A549 (cell line): ENCODE measurements around the gene PAIP2. TPM values are rescaled to one million over a fixed set of nuclear protein-coding genes. Genes with fewer than 3 reads are reported as not detected.

ENCODE experiments used
- ATAC-seq, 2 experiments: fragments of 200-7000 bp in 1 of 2; fragments of >200 bp in 1 of 2; cut with Nextera tagmentation in 1 of 2; cut with Tn5 transposase in 1 of 2; 3 replicates each; pipeline versions ENCODE4 v1.8.0 to v1.9.1; 2018 to 2020; ENCODE audit warnings: mild to moderate bottlenecking in 1 of 2, moderate library complexity in 1 of 2
- CTCF ChIA-PET: fragments of 300-600 bp; sonication (Branson Sonifier 250); formaldehyde crosslinking; extraction: SDS; loops from one replicate; lab custom pipeline; 2021; ENCODE audit warnings: antibody characterized with exemption, inconsistent platforms; lab: Yijun Ruan, JAX
- POLR2A ChIA-PET: fragments of 350-600 bp; formaldehyde crosslinking; extraction: SDS; loops from one replicate; lab custom pipeline; 2021; ENCODE audit warnings: antibody characterized with exemption, inconsistent platforms; lab: Yijun Ruan, JAX
- DNase-seq, 2 experiments: peaks; one replicate each; pipeline versions ENCODE4 v3.0.0 to v3.0.0-alpha.2; 2011 to 2016; ENCODE audit warnings: low read depth in 1 of 2, low spot score in 1 of 2
- FAIRE-seq: peaks from 2 replicates; lab custom pipeline; 2011; peaks lifted over from hg19 to GRCh38; lab: Jason Lieb, UNC
- H3K27ac ChIP-seq, 2 experiments: fragments of >200 bp; sonication (Bioruptor Twin); formaldehyde crosslinking; 3 replicates each; pipeline ENCODE4 v1.5.1; 2016 to 2017
- H3K4me1 ChIP-seq: fragments of >200 bp; sonication (Bioruptor Twin); formaldehyde crosslinking; 3 replicates; pipeline ENCODE4 v1.6.1; 2016
- H3K4me2 ChIP-seq: fragments of >200 bp; sonication (Bioruptor Twin); formaldehyde crosslinking; 3 replicates; pipeline ENCODE4 v1.6.1; 2016
- H3K4me3 ChIP-seq: fragments of >200 bp; sonication (Bioruptor Twin); formaldehyde crosslinking; 3 replicates; pipeline ENCODE4 v1.5.1; 2016
- H3K9me3 ChIP-seq: fragments of >200 bp; sonication (Bioruptor Twin); formaldehyde crosslinking; 3 replicates; pipeline ENCODE4 v1.6.1; 2016
- CEBPB ChIP-seq, 2 experiments: fragments of >200 bp in 1 of 2; sonication (Bioruptor Twin) in 1 of 2; formaldehyde crosslinking in 1 of 2; IDR thresholded peaks; 2 replicates each; pipeline ENCODE4 v1.6.1; 2012 to 2016
- CHD2 ChIP-seq: fragments of 150-350 bp; IDR thresholded peaks from 2 replicates; pipeline ENCODE4 v1.6.1; 2014; ENCODE audit warnings: low read length; ENCODE audit not compliant: partially characterized antibody
- CHD4 ChIP-seq: fragments of 200-600 bp; sonication (generic); IDR thresholded peaks from 2 replicates; pipeline ENCODE4 v1.6.1; 2016; ENCODE audit warnings: antibody characterized with exemption, mild to moderate bottlenecking, borderline replicate concordance
- ESRRA ChIP-seq: fragments of 150-350 bp; IDR thresholded peaks from 2 replicates; pipeline ENCODE4 v1.6.1; 2014; ENCODE audit warnings: mild to moderate bottlenecking, low read length, borderline replicate concordance
- FOSB ChIP-seq: fragments of 250-450 bp; sonication (Bioruptor Pico); IDR thresholded peaks from 2 replicates; pipeline ENCODE4 v1.5.0; 2020; ENCODE audit warnings: mild to moderate bottlenecking, moderate library complexity
- FOXS1 ChIP-seq: fragments of 250-450 bp; sonication (Bioruptor Pico); IDR thresholded peaks from 2 replicates; pipeline ENCODE4 v1.5.0; 2020; ENCODE audit warnings: mild to moderate bottlenecking, moderate library complexity
- HDAC2 ChIP-seq: fragments of 200-600 bp; sonication (generic); IDR thresholded peaks from 2 replicates; pipeline ENCODE4 v1.6.1; 2016
- HEYL ChIP-seq: fragments of 250-450 bp; sonication (Bioruptor Pico); IDR thresholded peaks from 2 replicates; pipeline ENCODE4 v1.8.0; 2021; ENCODE audit warnings: mild to moderate bottlenecking, moderate library complexity
- HOXA7 ChIP-seq: fragments of 250-450 bp; sonication (Bioruptor Pico); IDR thresholded peaks from 2 replicates; pipeline ENCODE4 v1.5.0; 2020; ENCODE audit warnings: mild to moderate bottlenecking, moderate library complexity
- HOXB5 ChIP-seq: fragments of 250-450 bp; sonication (Bioruptor Pico); IDR thresholded peaks from 2 replicates; pipeline ENCODE4 v1.5.0; 2020; ENCODE audit warnings: mild to moderate bottlenecking, moderate library complexity
- JUN ChIP-seq, 2 experiments: fragments of >200 bp; sonication (Bioruptor Twin); formaldehyde crosslinking; IDR thresholded peaks; 2 replicates in 1 of 2; 3 replicates in 1 of 2; pipeline ENCODE4 v1.6.1; 2016 to 2017
- KDM1A ChIP-seq: fragments of 200-600 bp; sonication (generic); IDR thresholded peaks from 2 replicates; pipeline ENCODE4 v1.6.1; 2016; ENCODE audit warnings: low read depth, mild to moderate bottlenecking
- KDM5A ChIP-seq: fragments of 200-600 bp; sonication (generic); IDR thresholded peaks from 2 replicates; pipeline ENCODE4 v1.6.1; 2016; ENCODE audit warnings: antibody characterized with exemption, mild to moderate bottlenecking
- MYC ChIP-seq: IDR thresholded peaks from 2 replicates; pipeline ENCODE4 v1.6.1; 2012; ENCODE audit warnings: mild to moderate bottlenecking, inconsistent platforms, low read length, improper control_type of control experiment, borderline replicate concordance
- NFE2L2 ChIP-seq: fragments of 150-350 bp; conservative IDR thresholded peaks from 2 replicates; pipeline ENCODE4 v1.6.1; 2014; ENCODE audit warnings: low read length
- POLR2A ChIP-seq: IDR thresholded peaks from 2 replicates; pipeline ENCODE4 v1.6.1; 2012; ENCODE audit warnings: mild to moderate bottlenecking, low read length
- POLR2AphosphoS2 ChIP-seq: conservative IDR thresholded peaks from 2 replicates; pipeline ENCODE4 v1.6.1; 2012; ENCODE audit warnings: low read length, improper control_type of control experiment, inconsistent platforms
- RARB ChIP-seq: fragments of 250-450 bp; sonication (Bioruptor Pico); IDR thresholded peaks from 2 replicates; pipeline ENCODE4 v1.8.0; 2021; ENCODE audit warnings: mild to moderate bottlenecking, moderate library complexity
- RFX5 ChIP-seq: fragments of 450-650 bp; IDR thresholded peaks from 2 replicates; pipeline ENCODE4 v1.7.1; 2014; ENCODE audit warnings: antibody characterized with exemption, mild to moderate bottlenecking, moderate library complexity
- TFCP2L1 ChIP-seq: fragments of 250-450 bp; sonication (Bioruptor Pico); IDR thresholded peaks from 2 replicates; pipeline ENCODE4 v1.5.0; 2021; ENCODE audit warnings: mild to moderate bottlenecking
- ZNF302 ChIP-seq: fragments of 250-450 bp; sonication (Bioruptor Pico); IDR thresholded peaks from 2 replicates; pipeline ENCODE4 v1.9.0; 2021; ENCODE audit warnings: inconsistent platforms, mild to moderate bottlenecking, moderate library complexity
- WGBS: methylation state at CpG from one replicate; pipeline ENCODE4 v1.1.6; 2017; ENCODE audit errors: missing lambda C conversion rate; 5-methylcytosine and 5-hydroxymethylcytosine counted together
- polyA minus RNA-seq: library from RNA; depleted of rRNA, polyadenylated mRNA; stranded (reverse); fragments of >200 nt; gene quantifications from 2 replicates; pipeline ENCODE4 v1.2.3, GENCODE V29; 2011; rRNA and poly(A)+ RNA removed
- polyA plus RNA-seq, 4 experiments: library from polyadenylated mRNA; depleted of rRNA in 3 of 4; stranded (reverse); fragments of >200 nt; fragmentation: RNase III in 1 of 4; extraction: RNeasy Plus Mini Kit Qiagen cat#74134 plus additional on column Dnase treatment in 1 of 4; gene quantifications; 2 replicates in 3 of 4; 3 replicates in 1 of 4; pipeline ENCODE4 v1.2.3, GENCODE V29; 2011 to 2017
- TF ChIP-seq, protein P1 (sequence below): fragments of 150-350 bp; IDR thresholded peaks from 2 replicates; pipeline ENCODE4 v1.6.1; 2014; ENCODE audit warnings: low read depth, mild to moderate bottlenecking, low read length
- TF ChIP-seq, protein P2 (sequence below): IDR thresholded peaks from 2 replicates; pipeline ENCODE4 v1.6.1; 2012
- TF ChIP-seq, protein P3 (sequence below): fragments of >200 bp; sonication (Bioruptor Twin); formaldehyde crosslinking; IDR thresholded peaks from 2 replicates; pipeline ENCODE4 v1.6.1; 2016
- TF ChIP-seq, protein P4 (sequence below): IDR thresholded peaks from 2 replicates; pipeline ENCODE4 v1.6.1; 2012; ENCODE audit warnings: low read depth, borderline replicate concordance
- TF ChIP-seq, protein P5 (sequence below): fragments of 200-600 bp; sonication (generic); IDR thresholded peaks from 2 replicates; pipeline ENCODE4 v1.6.1; 2016; ENCODE audit warnings: antibody characterized with exemption, mild to moderate bottlenecking, moderate library complexity
- TF ChIP-seq, protein P6 (sequence below): fragments of >200 bp; sonication (Bioruptor Twin); formaldehyde crosslinking; IDR thresholded peaks from 3 replicates; pipeline ENCODE4 v1.6.1; 2016
- TF ChIP-seq, protein P7 (sequence below): fragments of 250-450 bp; sonication (Bioruptor Pico); IDR thresholded peaks from 2 replicates; pipeline ENCODE4 v1.5.0; 2021; ENCODE audit warnings: mild to moderate bottlenecking, moderate library complexity, borderline replicate concordance

The PAIP2 gene, protein sequence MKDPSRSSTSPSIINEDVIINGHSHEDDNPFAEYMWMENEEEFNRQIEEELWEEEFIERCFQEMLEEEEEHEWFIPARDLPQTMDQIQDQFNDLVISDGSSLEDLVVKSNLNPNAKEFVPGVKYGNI
- polyA plus RNA-seq (2011; rRNA removed) = 91.4 and 128 TPM in 2 replicates
- polyA plus RNA-seq (2012; cell fraction: cytosol; rRNA removed) = 47.4 and 63.5 TPM in 2 replicates
- 14.1 and 18.3 TPM in 2 replicates for polyA plus RNA-seq (2012; cell fraction: nucleus; rRNA removed)
- polyA plus RNA-seq (2017; fragmentation: RNase III; extraction: RNeasy Plus Mini Kit Qiagen cat#74134 plus additional on column Dnase treatment) = 95.3 to 109 TPM (median 98.2 TPM) in 3 replicates
- polyA minus RNA-seq = 21.7 and 22.6 TPM in 2 replicates

DNA sequence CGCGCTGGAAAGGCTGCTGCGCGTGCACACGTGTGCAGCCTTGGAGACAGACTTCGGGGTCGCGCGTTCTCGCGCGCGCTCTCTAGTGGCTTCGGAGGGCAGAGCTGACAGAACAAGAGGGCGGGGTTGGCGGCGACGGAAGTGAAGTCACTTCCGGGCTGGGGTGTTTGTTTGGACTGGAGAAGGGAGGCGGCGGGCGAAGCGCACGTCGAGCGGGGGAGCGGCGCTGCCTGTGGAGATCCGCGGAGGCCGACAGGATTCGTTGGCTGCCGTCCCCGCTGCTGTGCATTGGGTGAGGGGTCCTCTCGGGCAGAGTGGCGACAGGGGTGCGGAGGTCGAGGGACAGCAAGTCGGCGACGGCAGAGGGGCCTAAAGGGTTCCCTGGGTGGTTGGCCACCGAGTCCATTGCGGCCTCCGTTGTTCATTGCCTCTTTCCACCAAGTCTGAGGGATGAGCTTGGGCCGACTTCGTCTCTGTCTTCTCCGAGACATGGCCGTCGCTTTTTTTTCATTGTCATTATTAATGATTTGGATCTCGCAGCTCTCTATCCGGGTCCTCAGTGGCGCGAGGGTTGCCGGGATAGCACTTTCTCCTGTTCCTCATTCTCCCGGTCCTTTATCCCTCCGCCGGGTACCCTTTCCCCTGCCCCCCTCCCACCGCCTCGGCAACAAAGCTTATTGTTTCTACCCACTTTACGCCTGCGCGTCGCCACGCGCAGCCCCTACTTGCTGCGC, at the start of gene PAIP2:
TSS of gene PAIP2 (plus strand) at position 166 of the 734 bp plus-strand sequence. CDS start 21,931 bp downstream, outside the sequence.
- H3K4me2 ChIP-seq = peak within 1 kb of the TSS; percentile 94
- 3% methylated on average over 55 of the region's 66 CpGs for WGBS
- peak; percentile 87 to 89 for ATAC-seq
- peaks cover 19% of the 10 kb centered on the region; the same call in 2 of the 3 replicates for H3K4me1 ChIP-seq
- POLR2A ChIA-PET = interaction anchor here (0.7 to 2.7 kb wide), 12 partner anchors 10 to 68 kb away, joined by 3 to 38 read pairs (median 4); partner anchors contain the start of gene MATR3
- FAIRE-seq = peak; percentile 43
- no peaks in the 10 kb centered on the region for H3K9me3 ChIP-seq
- CTCF ChIA-PET = interaction anchor here (0.6 to 2.7 kb wide), 21 partner anchors 9 to 523 kb away, joined by 3 to 17 read pairs (median 4); no protein-coding TSS in a partner anchor
- DNase-seq = peak; percentile 88 to 98
- peak within 1 kb of the TSS; percentile 81 for H3K4me3 ChIP-seq
- H3K27ac ChIP-seq = peak within 1 kb of the TSS; percentile 90 to 91
- TF ChIP-seq, protein P1, sequence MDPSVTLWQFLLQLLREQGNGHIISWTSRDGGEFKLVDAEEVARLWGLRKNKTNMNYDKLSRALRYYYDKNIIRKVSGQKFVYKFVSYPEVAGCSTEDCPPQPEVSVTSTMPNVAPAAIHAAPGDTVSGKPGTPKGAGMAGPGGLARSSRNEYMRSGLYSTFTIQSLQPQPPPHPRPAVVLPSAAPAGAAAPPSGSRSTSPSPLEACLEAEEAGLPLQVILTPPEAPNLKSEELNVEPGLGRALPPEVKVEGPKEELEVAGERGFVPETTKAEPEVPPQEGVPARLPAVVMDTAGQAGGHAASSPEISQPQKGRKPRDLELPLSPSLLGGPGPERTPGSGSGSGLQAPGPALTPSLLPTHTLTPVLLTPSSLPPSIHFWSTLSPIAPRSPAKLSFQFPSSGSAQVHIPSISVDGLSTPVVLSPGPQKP = no peak; the same call in 1 of the 2 replicates
- TF ChIP-seq HOXB5 = no peak
- peak; percentile 87; the same call in 1 of the 2 replicates for TF ChIP-seq MYC
- TF ChIP-seq NFE2L2 = no peak
- peak; percentile 80; the same call in 1 of the 2 replicates for TF ChIP-seq RARB
- no peak for TF ChIP-seq HOXA7 (CRISPR knock-in tag)
- TF ChIP-seq, protein P2, sequence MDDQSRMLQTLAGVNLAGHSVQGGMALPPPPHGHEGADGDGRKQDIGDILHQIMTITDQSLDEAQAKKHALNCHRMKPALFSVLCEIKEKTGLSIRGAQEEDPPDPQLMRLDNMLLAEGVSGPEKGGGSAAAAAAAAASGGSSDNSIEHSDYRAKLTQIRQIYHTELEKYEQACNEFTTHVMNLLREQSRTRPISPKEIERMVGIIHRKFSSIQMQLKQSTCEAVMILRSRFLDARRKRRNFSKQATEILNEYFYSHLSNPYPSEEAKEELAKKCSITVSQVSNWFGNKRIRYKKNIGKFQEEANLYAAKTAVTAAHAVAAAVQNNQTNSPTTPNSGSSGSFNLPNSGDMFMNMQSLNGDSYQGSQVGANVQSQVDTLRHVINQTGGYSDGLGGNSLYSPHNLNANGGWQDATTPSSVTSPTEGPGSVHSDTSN = no peak
- TF ChIP-seq JUN (IDR thresholded peaks at IDR 0.05) = peak; percentile 63 to 83; a peak in 3 of 5 replicates
- no peak for TF ChIP-seq FOXS1 (CRISPR knock-in tag)
- TF ChIP-seq, protein P3, sequence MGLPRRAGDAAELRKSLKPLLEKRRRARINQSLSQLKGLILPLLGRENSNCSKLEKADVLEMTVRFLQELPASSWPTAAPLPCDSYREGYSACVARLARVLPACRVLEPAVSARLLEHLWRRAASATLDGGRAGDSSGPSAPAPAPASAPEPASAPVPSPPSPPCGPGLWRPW = no peak
- TF ChIP-seq HEYL (CRISPR knock-in tag) = no peak
- no peak for TF ChIP-seq KDM1A
- no peak for TF ChIP-seq ZNF302 (CRISPR knock-in tag)
- TF ChIP-seq, protein P4, sequence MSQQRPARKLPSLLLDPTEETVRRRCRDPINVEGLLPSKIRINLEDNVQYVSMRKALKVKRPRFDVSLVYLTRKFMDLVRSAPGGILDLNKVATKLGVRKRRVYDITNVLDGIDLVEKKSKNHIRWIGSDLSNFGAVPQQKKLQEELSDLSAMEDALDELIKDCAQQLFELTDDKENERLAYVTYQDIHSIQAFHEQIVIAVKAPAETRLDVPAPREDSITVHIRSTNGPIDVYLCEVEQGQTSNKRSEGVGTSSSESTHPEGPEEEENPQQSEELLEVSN = peak; percentile 67; the same call in 1 of the 2 replicates
- no peak for TF ChIP-seq HDAC2
- TF ChIP-seq, protein P5, sequence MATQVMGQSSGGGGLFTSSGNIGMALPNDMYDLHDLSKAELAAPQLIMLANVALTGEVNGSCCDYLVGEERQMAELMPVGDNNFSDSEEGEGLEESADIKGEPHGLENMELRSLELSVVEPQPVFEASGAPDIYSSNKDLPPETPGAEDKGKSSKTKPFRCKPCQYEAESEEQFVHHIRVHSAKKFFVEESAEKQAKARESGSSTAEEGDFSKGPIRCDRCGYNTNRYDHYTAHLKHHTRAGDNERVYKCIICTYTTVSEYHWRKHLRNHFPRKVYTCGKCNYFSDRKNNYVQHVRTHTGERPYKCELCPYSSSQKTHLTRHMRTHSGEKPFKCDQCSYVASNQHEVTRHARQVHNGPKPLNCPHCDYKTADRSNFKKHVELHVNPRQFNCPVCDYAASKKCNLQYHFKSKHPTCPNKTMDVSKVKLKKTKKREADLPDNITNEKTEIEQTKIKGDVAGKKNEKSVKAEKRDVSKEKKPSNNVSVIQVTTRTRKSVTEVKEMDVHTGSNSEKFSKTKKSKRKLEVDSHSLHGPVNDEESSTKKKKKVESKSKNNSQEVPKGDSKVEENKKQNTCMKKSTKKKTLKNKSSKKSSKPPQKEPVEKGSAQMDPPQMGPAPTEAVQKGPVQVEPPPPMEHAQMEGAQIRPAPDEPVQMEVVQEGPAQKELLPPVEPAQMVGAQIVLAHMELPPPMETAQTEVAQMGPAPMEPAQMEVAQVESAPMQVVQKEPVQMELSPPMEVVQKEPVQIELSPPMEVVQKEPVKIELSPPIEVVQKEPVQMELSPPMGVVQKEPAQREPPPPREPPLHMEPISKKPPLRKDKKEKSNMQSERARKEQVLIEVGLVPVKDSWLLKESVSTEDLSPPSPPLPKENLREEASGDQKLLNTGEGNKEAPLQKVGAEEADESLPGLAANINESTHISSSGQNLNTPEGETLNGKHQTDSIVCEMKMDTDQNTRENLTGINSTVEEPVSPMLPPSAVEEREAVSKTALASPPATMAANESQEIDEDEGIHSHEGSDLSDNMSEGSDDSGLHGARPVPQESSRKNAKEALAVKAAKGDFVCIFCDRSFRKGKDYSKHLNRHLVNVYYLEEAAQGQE = no peak; the same call in 1 of the 2 replicates
- TF ChIP-seq, protein P6, sequence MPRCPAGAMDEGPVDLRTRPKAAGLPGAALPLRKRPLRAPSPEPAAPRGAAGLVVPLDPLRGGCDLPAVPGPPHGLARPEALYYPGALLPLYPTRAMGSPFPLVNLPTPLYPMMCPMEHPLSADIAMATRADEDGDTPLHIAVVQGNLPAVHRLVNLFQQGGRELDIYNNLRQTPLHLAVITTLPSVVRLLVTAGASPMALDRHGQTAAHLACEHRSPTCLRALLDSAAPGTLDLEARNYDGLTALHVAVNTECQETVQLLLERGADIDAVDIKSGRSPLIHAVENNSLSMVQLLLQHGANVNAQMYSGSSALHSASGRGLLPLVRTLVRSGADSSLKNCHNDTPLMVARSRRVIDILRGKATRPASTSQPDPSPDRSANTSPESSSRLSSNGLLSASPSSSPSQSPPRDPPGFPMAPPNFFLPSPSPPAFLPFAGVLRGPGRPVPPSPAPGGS = peak; percentile 78; the same call in 2 of the 3 replicates
- TF ChIP-seq ESRRA = no peak
- TF ChIP-seq TFCP2L1 (CRISPR knock-in tag) = peak; percentile 44; the same call in 1 of the 2 replicates
- TF ChIP-seq CHD2 = peak; percentile 29
- TF ChIP-seq KDM5A = no peak
- no peak for TF ChIP-seq CHD4
- TF ChIP-seq RFX5 = 0 out of 2 replicates have a peak, but pooled peaks have one; percentile 27
- TF ChIP-seq CEBPB (IDR thresholded peaks at IDR 0.05) = no peak
- TF ChIP-seq POLR2AphosphoS2 = no peak
- no peak for TF ChIP-seq FOSB (CRISPR knock-in tag)
- peak; percentile 78 for TF ChIP-seq POLR2A
- TF ChIP-seq, protein P7, sequence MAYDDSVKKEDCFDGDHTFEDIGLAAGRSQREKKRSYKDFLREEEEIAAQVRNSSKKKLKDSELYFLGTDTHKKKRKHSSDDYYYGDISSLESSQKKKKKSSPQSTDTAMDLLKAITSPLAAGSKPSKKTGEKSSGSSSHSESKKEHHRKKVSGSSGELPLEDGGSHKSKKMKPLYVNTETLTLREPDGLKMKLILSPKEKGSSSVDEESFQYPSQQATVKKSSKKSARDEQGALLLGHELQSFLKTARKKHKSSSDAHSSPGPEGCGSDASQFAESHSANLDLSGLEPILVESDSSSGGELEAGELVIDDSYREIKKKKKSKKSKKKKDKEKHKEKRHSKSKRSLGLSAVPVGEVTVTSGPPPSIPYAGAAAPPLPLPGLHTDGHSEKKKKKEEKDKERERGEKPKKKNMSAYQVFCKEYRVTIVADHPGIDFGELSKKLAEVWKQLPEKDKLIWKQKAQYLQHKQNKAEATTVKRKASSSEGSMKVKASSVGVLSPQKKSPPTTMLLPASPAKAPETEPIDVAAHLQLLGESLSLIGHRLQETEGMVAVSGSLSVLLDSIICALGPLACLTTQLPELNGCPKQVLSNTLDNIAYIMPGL (CRISPR knock-in tag) = no peak
